Transverse colon (tissue), 4 donors: ENCODE measurements around the gene JAKMIP1. TPM values are rescaled to one million over a fixed set of nuclear protein-coding genes. Genes with fewer than 3 reads are reported as not detected.

ENCODE experiments used
- DNase-seq: peaks from one replicate; pipeline ENCODE4 v3.0.0-alpha.2; 2019
- H3K27ac ChIP-seq, 4 donors: fragments of 200-600 bp; sonication (generic); 2 replicates each; pipeline ENCODE4 v1.5.1; 2016 to 2018; ENCODE audit warnings: inconsistent platforms in 4 of 4
- H3K27me3 ChIP-seq: fragments of 200-600 bp; sonication (generic); 2 replicates; pipeline ENCODE4 v1.5.1; 2017; ENCODE audit warnings: inconsistent platforms
- H3K36me3 ChIP-seq, 4 donors: fragments of 200-600 bp; sonication (generic); 2 replicates each; pipeline ENCODE4 v1.5.1; 2017 to 2019; ENCODE audit warnings: inconsistent platforms in 4 of 4
- H3K4me1 ChIP-seq, 4 donors: fragments of 200-600 bp; sonication (generic); 2 replicates each; pipeline ENCODE4 v1.5.1; 2017 to 2020; ENCODE audit warnings: inconsistent platforms in 4 of 4
- H3K4me3 ChIP-seq, 4 donors: fragments of 200-600 bp; sonication (generic); 1 replicate in 1 of 4; 2 replicates in 3 of 4; pipeline versions ENCODE4 v1.5.1 to v1.6.1; 2017 to 2019; ENCODE audit warnings: inconsistent platforms in 4 of 4
- H3K9me3 ChIP-seq, 2 donors: fragments of 200-600 bp; sonication (generic); 2 replicates each; pipeline ENCODE4 v1.5.1; 2017 to 2019; ENCODE audit warnings: inconsistent platforms in 2 of 2
- CTCF ChIP-seq, 5 experiments: fragments of 200-600 bp in 3 of 5; fragments of 450-650 bp in 2 of 5; sonication (generic) in 3 of 5; IDR thresholded peaks; 1 replicate in 2 of 5; 2 replicates in 3 of 5; pipeline ENCODE4 v1.5.1; 2016 to 2017; ENCODE audit warnings: antibody characterized with exemption in 5 of 5, inconsistent platforms in 3 of 5, mild to moderate bottlenecking in 2 of 5, moderate library complexity in 1 of 5
- EP300 ChIP-seq: sonication (generic); formaldehyde crosslinking; IDR thresholded peaks from one replicate; pipeline ENCODE4 v1.6.1; 2017; ENCODE audit warnings: antibody characterized with exemption, low read depth
- POLR2A ChIP-seq: fragments of 450-650 bp; IDR thresholded peaks from one replicate; pipeline ENCODE4 v1.6.1; 2016; ENCODE audit warnings: antibody characterized with exemption, mild to moderate bottlenecking, moderate library complexity
- POLR2AphosphoS5 ChIP-seq, 3 donors: sonication (generic); formaldehyde crosslinking; IDR thresholded peaks; one replicate each; pipeline ENCODE4 v1.6.1; 2016; ENCODE audit warnings: antibody characterized with exemption in 3 of 3
- WGBS, 2 donors: methylation state at CpG; one replicate each; pipeline ENCODE4 v1.1.5; 2018; ENCODE audit warnings: low coverage in 1 of 2; 5-methylcytosine and 5-hydroxymethylcytosine counted together
- in situ Hi-C, 4 donors: fragments of 200-750 bp; cut with MboI; loops; one replicate each; pipeline versions ENCODE4 v1.15.0 to v1.15.1; 2017; ENCODE audit warnings: low sequenced_read_pairs in 3 of 4, low pct_ligation_motif_present in 1 of 4, low pct_unique_long_range_greater_than_20kb in 1 of 4
- intact Hi-C: fragments of 100-400 bp; cut with DNase I; formaldehyde crosslinking; loops from one replicate; pipeline ENCODE4 v1.15.1; 2023; ENCODE audit warnings: low total_unique reads
- total RNA-seq, 4 donors: library from RNA; depleted of rRNA; stranded (reverse); fragments of >200 nt; gene quantifications; one replicate each; pipeline ENCODE4 v1.1.0, GENCODE V29; 2016

The JAKMIP1 gene
- total RNA-seq, 4 donors from 2014 or later: 1.2 to 1.7 TPM; not detected in 2

- peaks cover 27% of the 10 kb centered on the region for H3K27me3 ChIP-seq
- DNase-seq: no peak
- H3K4me3 ChIP-seq: no peak overlapping the region
- H3K27ac ChIP-seq: no peak overlapping the region
- no peaks in the 10 kb centered on the region for H3K9me3 ChIP-seq
- no peaks in the 10 kb centered on the region for H3K36me3 ChIP-seq
- 64 to 100% methylated on average over 1 to 3 of the region's 3 CpGs for WGBS, 2 donors
- TF ChIP-seq CTCF (IDR thresholded peaks at IDR 0.05) (no peak), POLR2AphosphoS5 (IDR thresholded peaks at IDR 0.05) (no peak), POLR2A (no peak), EP300 (no peak)
- intact Hi-C loops: no loop called here
- in situ Hi-C loops: no loop called here
- H3K4me1 ChIP-seq: no peaks in the 10 kb centered on the region
These were observed 189.6 kb downstream of the JAKMIP1 start for GRCh38 chr4:6010789-6011188.

DNA sequence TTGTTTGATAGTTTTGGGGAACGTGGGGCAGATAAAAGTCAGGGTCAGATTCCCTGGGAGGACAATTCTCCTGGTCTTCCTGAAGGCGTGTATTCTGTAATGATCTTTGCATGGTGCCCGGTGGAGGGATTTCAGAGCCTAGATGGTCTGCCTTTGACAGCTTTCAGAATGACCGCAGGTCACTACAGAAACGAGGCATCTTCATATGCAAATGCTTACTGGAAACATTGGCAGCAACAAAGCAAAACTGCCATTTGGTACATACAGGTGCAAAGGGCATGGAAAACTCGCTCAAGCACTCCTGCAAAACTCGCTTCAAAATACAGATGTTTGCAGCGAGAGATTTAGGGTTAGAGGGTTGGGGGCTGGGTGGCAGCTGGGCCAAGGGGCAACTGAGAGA lies 190.9 kb downstream of the JAKMIP1 start:
- 41 to 65% methylated on average over 4 to 8 of the region's 8 CpGs for WGBS, 2 donors
- intact Hi-C loops (no loop called here), in situ Hi-C loops (no loop called here)
- H3K27ac ChIP-seq: no peak overlapping the region
- TF ChIP-seq POLR2AphosphoS5 (IDR thresholded peaks at IDR 0.05) (no peak), POLR2A (no peak), CTCF (IDR thresholded peaks at IDR 0.05) (no peak), EP300 (no peak)
- H3K9me3 ChIP-seq: no peaks in the 10 kb centered on the region
- no peak for DNase-seq
- H3K4me3 ChIP-seq: no peak overlapping the region
- H3K4me1 ChIP-seq: no peaks in the 10 kb centered on the region
- no peaks in the 10 kb centered on the region for H3K36me3 ChIP-seq
- peaks cover 27% of the 10 kb centered on the region for H3K27me3 ChIP-seq

DNA sequence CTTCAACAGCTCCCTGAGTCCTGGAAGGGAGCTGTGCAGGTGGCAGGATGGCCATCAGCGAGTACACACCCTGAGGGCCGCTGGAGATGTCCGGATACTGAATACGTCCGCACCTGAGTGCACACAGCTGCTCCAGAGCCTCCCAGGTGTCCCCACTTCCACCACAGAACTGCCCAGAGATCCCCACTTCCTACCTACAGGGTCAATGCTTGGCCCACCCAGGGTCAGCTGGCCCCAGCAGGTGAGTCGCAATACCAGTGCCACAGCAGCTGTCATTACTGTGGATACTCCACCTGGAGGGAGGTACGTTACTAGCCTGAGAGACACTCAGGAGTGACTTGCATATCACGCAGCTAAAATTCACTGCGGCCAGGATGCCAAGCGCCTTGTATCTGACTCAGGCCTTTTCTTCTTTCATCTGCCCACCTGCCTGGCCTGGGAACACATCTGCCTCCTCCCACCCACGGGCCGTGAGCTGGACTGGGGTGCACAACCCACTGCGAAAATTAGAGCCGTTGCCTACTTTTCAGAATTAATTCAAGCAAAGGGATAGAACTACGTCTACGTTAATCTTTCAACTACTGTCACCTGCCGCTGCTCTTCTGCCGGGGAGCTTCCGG lies 191.5 kb downstream of the JAKMIP1 start:
- no peak overlapping the region for H3K27ac ChIP-seq
- H3K36me3 ChIP-seq: no peaks in the 10 kb centered on the region
- in situ Hi-C loops: no loop called here
- TF ChIP-seq POLR2AphosphoS5 (IDR thresholded peaks at IDR 0.05) (no peak), CTCF (IDR thresholded peaks at IDR 0.05) (no peak), EP300 (no peak), POLR2A (no peak)
- 65 to 75% methylated on average over 10 to 19 of the region's 19 CpGs for WGBS, 2 donors
- no peaks in the 10 kb centered on the region for H3K9me3 ChIP-seq
- intact Hi-C loops: no loop called here
- DNase-seq: no peak
- peaks cover 27% of the 10 kb centered on the region for H3K27me3 ChIP-seq
- no peak overlapping the region for H3K4me3 ChIP-seq
- H3K4me1 ChIP-seq: no peaks in the 10 kb centered on the region

- TF ChIP-seq POLR2AphosphoS5 (IDR thresholded peaks at IDR 0.05) (no peak), POLR2A (no peak), EP300 (no peak), CTCF (IDR thresholded peaks at IDR 0.05) (no peak)
- Histone ChIP-seq H3K4me3 (no peak overlapping the region), H3K27ac (no peak overlapping the region), H3K36me3 (no peaks in the 10 kb centered on the region), H3K9me3 (no peaks in the 10 kb centered on the region), H3K4me1 (no peaks in the 10 kb centered on the region), H3K27me3 (peaks cover 27% of the 10 kb centered on the region)
- WGBS, 2 donors: 30% methylated on average over 28 of the region's 54 CpGs; no CpG with 5 or more reads in 1 of the 2 donors
- intact Hi-C loops (no loop called here), in situ Hi-C loops (no loop called here)
- no peak for DNase-seq
These were observed 192.2 kb downstream of the JAKMIP1 start for GRCh38 chr4:6008092-6008551.
